Activated T-cell treated with anti-CD3 and anti-CD28 coated beads, Interleukin-2, amount 50 U/mL, for 72 hours (primary cell): ENCODE measurements around the gene CAPN5. TPM values are rescaled to one million over a fixed set of nuclear protein-coding genes. Genes with fewer than 3 reads are reported as not detected.

Experiments used
- ATAC-seq, 2 donors: fragments of 150-1000 bp; cut with Tn5 transposase; replicated peaks in 1 of 2; 2 replicates each; pipeline ENCODE4 v1.10.0; 2021; ENCODE audit warnings: moderate library complexity in 2 of 2, mild to moderate bottlenecking in 1 of 2
- DNase-seq, 2 donors: peaks; one replicate each; pipeline ENCODE4 v3.0.0; 2021 to 2022; ENCODE audit warnings: mixed read lengths in 1 of 2
- H3K27ac Mint-ChIP-seq: one replicate; pipeline ENCODE4 v1.8.0; 2022; ENCODE audit warnings: mild to moderate bottlenecking, moderate library complexity, mixed read lengths
- H3K27me3 Mint-ChIP-seq: one replicate; pipeline ENCODE4 v1.8.0; 2022; ENCODE audit warnings: low read depth, mixed read lengths
- H3K36me3 Mint-ChIP-seq, 2 donors: one replicate each; pipeline ENCODE4 v1.8.0; 2022; ENCODE audit warnings: mixed read lengths in 2 of 2, mild to moderate bottlenecking in 1 of 2; ENCODE audit not compliant: insufficient read depth in 2 of 2
- H3K4me1 Mint-ChIP-seq: one replicate; pipeline ENCODE4 v1.8.0; 2022; ENCODE audit warnings: low read depth, mixed read lengths
- H3K4me3 Mint-ChIP-seq, 2 donors: one replicate each; pipeline ENCODE4 v1.8.0; 2022; ENCODE audit warnings: mild to moderate bottlenecking in 2 of 2, mixed read lengths in 2 of 2, moderate library complexity in 2 of 2
- H3K9me3 Mint-ChIP-seq, 2 donors: one replicate each; pipeline ENCODE4 v1.8.0; 2022; ENCODE audit warnings: mixed read lengths in 2 of 2
- total RNA-seq, 2 donors: library from RNA; stranded (reverse); gene quantifications; one replicate each; pipeline ENCODE4 v1.2.3, GENCODE V29; 2022

CAPN5 gene
- total RNA-seq, 2 donors from 2014 or later: 1.0 to 1.1 TPM

DNA sequence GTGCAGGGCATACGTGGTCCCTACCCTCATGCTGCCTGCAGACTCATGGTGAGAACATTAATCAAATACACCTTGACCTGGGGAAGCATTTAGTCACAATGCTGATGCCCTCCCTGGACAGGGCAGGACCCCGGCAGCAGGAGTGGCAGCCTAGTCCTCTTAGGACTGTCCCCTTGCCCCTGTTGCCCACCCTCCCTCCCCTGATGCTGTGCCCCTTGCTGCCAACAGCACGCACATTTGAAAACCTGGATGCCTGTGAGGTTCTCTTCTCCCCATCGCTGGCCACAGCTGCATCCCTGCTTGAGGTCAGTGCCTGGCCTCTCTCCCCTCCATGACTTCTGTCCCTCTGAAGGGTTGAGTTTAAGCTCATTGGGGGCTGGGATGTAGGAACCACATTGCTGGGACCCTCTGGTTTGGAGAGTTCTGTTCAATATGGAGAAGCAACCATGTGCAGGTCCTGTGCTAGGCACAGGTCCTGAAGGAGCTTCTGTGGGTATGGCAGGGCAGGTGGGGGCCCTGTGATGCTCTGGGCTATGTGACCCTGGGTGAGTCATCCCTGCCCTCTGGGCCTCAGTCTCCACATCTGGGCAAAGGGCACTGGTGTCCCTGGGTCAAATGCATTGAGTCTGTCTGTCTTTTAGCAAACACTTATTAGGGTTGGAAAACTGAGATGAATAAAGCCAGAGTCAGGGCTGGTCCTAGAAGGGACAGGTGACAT, 92.6 kb downstream of the CAPN5 start:
- H3K9me3 Mint-ChIP-seq: no peaks in the 10 kb centered on the region
- DNase-seq (no peak), ATAC-seq (no peak)
- H3K27ac Mint-ChIP-seq: no peak overlapping the region
- H3K36me3 Mint-ChIP-seq: no peaks in the 10 kb centered on the region
- no peaks in the 10 kb centered on the region for H3K4me1 Mint-ChIP-seq
- H3K27me3 Mint-ChIP-seq: no peaks in the 10 kb centered on the region
- no peak overlapping the region for H3K4me3 Mint-ChIP-seq

DNA sequence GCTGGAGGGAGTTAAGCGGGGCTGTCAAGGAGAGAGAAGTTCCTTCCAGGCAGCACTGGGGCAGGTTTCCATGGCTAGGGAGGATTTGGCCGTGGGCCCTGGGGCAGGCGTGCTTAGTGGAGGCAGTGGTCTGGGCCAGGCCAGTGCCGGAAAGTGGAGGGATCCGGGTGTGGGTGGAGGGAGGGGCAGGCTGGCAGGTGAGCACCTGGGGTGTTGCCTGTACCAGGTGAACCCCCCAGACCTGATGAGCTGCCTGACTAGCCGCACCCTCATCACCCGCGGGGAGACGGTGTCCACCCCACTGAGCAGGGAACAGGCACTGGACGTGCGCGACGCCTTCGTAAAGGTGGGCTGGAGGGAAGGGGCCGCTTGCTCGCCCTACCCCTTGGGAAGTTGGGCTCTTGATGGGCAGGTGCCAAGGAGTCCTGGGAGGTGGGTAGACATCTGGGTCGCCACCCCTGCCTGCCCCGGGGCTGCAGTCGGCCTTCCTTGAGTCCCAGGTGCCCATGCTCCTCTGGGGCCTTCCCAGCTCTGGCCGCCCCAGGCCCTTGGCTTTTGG, 93.2 kb downstream of the CAPN5 start:
- H3K9me3 Mint-ChIP-seq: no peaks in the 10 kb centered on the region
- ATAC-seq: no peak
- H3K4me3 Mint-ChIP-seq: no peak overlapping the region
- no peak for DNase-seq
- H3K27me3 Mint-ChIP-seq: no peaks in the 10 kb centered on the region
- H3K36me3 Mint-ChIP-seq: no peaks in the 10 kb centered on the region
- no peaks in the 10 kb centered on the region for H3K4me1 Mint-ChIP-seq
- H3K27ac Mint-ChIP-seq: no peak overlapping the region

DNA sequence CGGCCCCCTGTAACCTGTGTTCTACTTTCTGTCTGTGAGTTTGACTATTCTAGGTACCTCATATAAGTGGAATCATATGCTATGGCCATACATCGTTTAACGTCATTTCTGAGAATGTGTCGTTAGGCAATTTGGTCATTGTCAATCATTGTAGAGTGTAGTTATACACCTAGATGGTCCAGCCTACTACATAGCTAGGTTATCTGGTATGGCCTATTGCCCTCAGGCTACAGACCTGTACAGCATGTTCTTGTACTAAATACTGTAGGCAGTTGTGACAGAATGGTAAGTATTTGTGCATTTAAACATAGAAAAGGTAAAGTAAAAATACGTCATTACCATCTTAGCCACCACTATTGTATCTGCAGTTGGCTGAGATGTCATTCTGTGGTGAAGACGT, 96.5 kb downstream of the CAPN5 start:
- no peaks in the 10 kb centered on the region for H3K36me3 Mint-ChIP-seq
- H3K27ac Mint-ChIP-seq: no peak overlapping the region
- H3K4me1 Mint-ChIP-seq: no peaks in the 10 kb centered on the region
- no peaks in the 10 kb centered on the region for H3K27me3 Mint-ChIP-seq
- DNase-seq: no peak
- no peak for ATAC-seq
- no peaks in the 10 kb centered on the region for H3K9me3 Mint-ChIP-seq
- H3K4me3 Mint-ChIP-seq: no peak overlapping the region

DNA sequence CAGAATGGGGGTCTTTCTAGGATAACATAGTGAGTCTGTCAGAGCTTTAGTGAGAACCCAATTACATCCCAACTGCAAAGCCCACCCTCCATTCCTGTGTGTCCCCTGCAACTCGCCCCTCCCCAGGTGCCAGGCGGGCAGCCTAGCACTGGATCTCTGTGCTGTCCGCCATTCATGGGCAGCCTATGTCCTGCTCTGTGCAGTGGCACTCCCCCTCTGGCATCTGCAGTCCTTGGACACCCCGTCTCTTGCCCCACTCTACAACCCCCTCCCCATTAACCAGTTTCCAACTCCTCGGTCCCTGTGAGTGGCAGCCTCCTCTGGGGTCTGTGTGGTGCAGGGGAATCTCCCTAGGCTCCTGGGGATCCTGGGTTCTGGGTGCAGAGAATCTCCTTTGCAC, 98.3 kb downstream of the CAPN5 start:
- H3K36me3 Mint-ChIP-seq: no peaks in the 10 kb centered on the region
- no peak overlapping the region for H3K27ac Mint-ChIP-seq
- no peaks in the 10 kb centered on the region for H3K27me3 Mint-ChIP-seq
- DNase-seq (no peak), ATAC-seq (no peak)
- H3K4me3 Mint-ChIP-seq: no peak overlapping the region
- H3K9me3 Mint-ChIP-seq: no peaks in the 10 kb centered on the region
- H3K4me1 Mint-ChIP-seq: no peaks in the 10 kb centered on the region

DNA sequence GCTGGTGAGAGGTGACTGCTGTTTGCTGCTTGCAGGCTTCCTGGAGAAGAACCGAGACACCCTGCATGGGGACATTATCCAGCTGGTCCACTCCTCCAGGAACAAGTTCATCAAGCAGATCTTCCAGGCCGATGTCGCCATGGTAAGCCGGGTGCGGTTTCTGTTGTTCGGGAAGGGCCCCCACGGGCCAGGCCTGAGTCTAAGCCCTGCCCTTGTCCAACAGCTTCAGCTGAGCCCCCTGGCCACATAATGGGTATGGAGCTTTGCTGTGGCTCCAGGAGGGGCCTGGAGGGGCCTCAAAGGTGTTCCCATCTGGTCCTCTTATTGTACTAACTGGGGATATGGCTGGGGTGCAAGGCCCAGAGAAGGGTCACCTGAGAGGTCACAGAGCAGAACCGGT, 99.2 kb downstream of the CAPN5 start:
- no peak overlapping the region for H3K4me3 Mint-ChIP-seq
- no peak overlapping the region for H3K27ac Mint-ChIP-seq
- H3K4me1 Mint-ChIP-seq: no peaks in the 10 kb centered on the region
- H3K36me3 Mint-ChIP-seq: no peaks in the 10 kb centered on the region
- DNase-seq (no peak), ATAC-seq (no peak)
- H3K9me3 Mint-ChIP-seq: no peaks in the 10 kb centered on the region
- no peaks in the 10 kb centered on the region for H3K27me3 Mint-ChIP-seq

DNA sequence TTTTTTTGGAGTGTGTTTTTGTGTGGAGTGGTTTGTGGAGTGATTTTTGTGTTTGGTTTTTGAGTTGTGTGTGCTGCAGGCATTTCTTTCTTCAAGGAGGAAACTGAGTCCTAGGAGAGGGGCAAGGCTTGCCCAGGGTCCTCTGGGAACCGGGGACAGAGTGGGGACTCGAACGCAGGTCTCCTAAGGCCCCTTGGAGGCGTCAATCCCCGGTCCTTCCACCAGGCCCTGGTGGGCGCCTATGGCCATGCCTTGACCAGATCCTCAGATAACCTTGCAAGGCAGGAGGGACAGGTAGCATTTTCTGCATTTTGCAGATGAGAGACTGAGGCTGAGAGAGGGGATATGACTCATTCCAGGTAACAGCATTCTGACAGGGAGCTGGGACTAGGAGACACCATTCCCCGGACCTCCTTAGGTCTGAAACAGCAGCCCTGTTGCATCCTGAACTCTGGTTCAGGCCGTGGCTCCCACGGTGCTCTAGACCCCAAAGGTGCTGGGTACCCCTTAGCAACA, 100.4 kb downstream of the CAPN5 start:
- Mint-ChIP-seq H3K9me3 (no peaks in the 10 kb centered on the region), H3K4me3 (no peak overlapping the region), H3K36me3 (no peaks in the 10 kb centered on the region)

DNA sequence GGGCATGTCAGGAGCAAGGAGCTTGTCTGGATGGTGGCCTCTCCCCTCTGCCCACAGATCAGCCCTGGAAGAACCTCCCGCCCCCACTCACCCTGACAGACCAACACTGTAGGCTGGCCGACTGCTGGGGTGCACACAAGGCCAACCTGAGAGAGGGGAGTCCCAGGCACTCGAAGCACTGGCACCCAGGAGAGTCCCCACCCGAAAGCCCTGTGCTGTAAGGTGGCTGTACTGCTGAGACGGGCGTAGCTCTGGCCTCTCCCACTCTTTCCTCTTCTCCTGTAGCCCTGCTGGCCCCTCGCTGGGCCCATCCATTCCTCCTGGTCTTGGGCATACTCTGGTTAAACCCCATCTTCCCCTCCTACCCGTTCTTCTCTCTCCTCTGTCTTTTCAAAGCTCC, 101.0 kb downstream of the CAPN5 start:
- no peak overlapping the region for H3K27ac Mint-ChIP-seq
- DNase-seq: no peak

More for the DNA sequence above, 100.4 kb downstream of the CAPN5 start:
- Mint-ChIP-seq H3K27ac (no peak overlapping the region), H3K4me1 (no peaks in the 10 kb centered on the region), H3K27me3 (no peaks in the 10 kb centered on the region)
- DNase-seq (no peak), ATAC-seq (no peak)

DNA sequence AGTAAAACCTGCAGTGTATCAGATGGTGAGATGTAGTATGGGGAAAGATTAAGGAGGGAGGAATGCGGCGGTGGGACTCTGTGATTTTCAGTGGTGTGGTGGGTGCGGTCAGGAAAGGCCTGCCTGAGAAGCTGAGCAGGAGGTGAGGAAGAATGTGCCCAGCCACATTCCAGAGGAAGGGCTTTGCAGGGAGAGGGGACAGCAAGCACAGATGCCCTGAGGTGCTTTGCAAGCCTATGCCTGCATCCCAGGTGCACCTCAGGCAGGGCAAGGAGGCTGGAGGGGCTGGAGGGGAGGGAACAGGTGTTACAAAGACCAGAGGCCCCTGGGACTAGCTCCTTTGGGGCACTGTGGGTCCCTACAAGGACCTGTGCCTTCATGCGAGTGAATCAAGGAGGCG, 103.3 kb downstream of the CAPN5 start:
- Mint-ChIP-seq H3K27me3 (no peaks in the 10 kb centered on the region), H3K27ac (no peak overlapping the region), H3K4me1 (no peaks in the 10 kb centered on the region), H3K4me3 (no peak overlapping the region), H3K36me3 (no peaks in the 10 kb centered on the region), H3K9me3 (no peaks in the 10 kb centered on the region)
- ATAC-seq: no peak
- no peak for DNase-seq

More for the DNA sequence above, 101.0 kb downstream of the CAPN5 start:
- no peak overlapping the region for H3K4me3 Mint-ChIP-seq
- no peak for ATAC-seq
- no peaks in the 10 kb centered on the region for H3K9me3 Mint-ChIP-seq
- H3K27me3 Mint-ChIP-seq: no peaks in the 10 kb centered on the region
- no peaks in the 10 kb centered on the region for H3K36me3 Mint-ChIP-seq
- H3K4me1 Mint-ChIP-seq: no peaks in the 10 kb centered on the region

DNA sequence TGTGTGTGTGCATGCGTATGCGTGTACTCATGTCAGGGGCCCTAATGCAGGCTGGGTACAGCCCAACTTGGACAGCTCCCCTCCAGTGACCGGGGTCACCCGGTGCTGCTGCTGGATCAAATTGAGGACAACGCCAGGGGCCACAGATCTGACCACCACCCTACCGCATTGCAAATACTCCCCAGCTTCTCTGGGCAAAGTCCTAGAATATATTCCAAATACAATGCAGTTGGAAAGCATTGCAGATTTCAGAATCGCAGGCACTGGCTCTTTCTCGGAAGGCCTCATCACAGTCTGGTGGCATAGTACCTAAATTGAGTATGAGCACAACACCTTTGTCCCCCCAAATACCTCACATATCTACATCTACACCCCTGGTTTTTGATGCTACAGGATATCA, 104.5 kb downstream of the CAPN5 start:
- Mint-ChIP-seq H3K4me1 (peaks cover 7% of the 10 kb centered on the region), H3K27me3 (no peaks in the 10 kb centered on the region), H3K4me3 (no peak overlapping the region), H3K36me3 (no peaks in the 10 kb centered on the region), H3K27ac (no peak overlapping the region), H3K9me3 (no peaks in the 10 kb centered on the region)
- ATAC-seq: no peak
- no peak for DNase-seq

DNA sequence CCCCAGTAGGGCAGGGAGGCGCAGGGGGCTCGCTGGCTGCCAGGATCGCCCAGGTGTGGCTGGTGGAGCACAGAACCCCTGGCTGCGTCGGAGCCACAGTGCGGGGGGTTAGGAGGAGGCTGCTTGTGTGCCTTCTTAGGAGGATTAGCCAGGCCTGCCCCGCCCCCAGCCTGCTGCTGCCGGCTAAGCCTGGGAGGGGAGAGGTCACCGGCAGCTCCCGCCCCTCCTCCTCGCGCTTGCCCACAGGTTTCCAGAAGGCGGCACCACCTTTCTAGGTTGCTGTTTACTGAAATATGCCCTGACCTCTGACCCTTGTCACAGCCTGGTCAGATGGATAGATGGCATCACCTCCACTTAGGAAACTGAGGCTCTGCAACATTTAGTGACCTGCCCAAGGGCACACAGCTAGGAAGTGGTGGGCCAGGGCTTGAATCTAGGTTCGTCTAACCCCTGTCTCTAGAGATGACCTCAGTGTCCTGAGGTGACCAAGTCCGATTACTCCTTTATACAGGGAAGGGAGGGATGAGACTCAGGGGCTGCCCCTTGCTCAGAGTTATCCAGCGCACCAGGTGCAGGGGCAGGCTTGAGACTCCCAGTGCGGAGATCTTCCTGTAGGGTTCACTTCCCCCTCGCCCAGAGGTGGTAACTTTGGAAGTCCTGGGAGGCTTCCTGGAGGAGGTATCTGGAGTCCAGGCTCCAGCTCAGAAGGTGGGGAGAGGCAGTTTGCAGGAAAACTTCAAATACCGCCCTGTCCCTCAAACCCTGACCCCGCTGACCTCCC, 105.3 kb downstream of the CAPN5 start:
- ATAC-seq (no peak), DNase-seq (no peak)
- no peak overlapping the region for H3K27ac Mint-ChIP-seq
- no peak overlapping the region for H3K4me3 Mint-ChIP-seq
- H3K4me1 Mint-ChIP-seq: peaks cover 9% of the 10 kb centered on the region
- H3K9me3 Mint-ChIP-seq: no peaks in the 10 kb centered on the region
- no peaks in the 10 kb centered on the region for H3K36me3 Mint-ChIP-seq
- H3K27me3 Mint-ChIP-seq: no peaks in the 10 kb centered on the region

DNA sequence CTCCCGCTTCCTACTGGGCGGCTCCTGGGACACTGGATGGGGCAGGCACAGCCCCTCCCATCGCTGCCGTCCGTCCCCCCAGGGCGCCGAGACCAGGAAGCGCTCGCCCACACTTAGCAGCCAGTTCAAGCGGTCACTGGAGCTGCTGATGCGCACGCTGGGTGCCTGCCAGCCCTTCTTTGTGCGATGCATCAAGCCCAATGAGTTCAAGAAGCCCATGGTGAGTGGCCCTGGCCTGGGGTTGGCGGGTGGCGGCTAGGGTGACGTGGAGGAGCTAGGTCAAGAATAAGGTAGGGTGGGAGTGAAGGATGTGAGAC, 105.9 kb downstream of the CAPN5 start:
- no peak for DNase-seq
- peaks cover 9% of the 10 kb centered on the region for H3K4me1 Mint-ChIP-seq
- H3K27me3 Mint-ChIP-seq: no peaks in the 10 kb centered on the region
- ATAC-seq: no peak
- no peaks in the 10 kb centered on the region for H3K36me3 Mint-ChIP-seq
- no peak overlapping the region for H3K27ac Mint-ChIP-seq
- no peak overlapping the region for H3K4me3 Mint-ChIP-seq
- H3K9me3 Mint-ChIP-seq: no peaks in the 10 kb centered on the region

DNA sequence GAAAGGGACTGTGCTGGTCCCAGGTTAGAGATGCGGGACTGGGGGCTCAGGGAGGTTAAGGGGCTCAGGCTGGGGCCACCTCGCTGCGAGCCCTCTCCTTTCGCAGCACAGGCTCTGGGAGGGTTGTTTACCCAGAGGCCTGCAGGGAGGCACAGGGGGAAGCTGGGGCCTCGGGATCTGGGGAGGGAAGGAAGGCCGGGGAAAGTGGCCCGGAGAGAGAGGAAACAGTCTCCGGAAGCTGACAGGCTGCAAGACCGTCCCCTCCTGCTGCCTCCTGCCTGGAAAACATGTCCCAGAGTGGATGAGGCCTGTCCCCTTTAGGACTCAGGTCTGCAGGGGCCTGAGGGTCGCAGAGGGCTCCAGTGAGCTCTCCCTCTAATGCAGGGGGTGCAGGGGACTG, 106.7 kb downstream of the CAPN5 start:
- Mint-ChIP-seq H3K9me3 (peaks cover 2 to 6% of the 10 kb centered on the region in 2 donors), H3K4me1 (peaks cover 9% of the 10 kb centered on the region), H3K27me3 (no peaks in the 10 kb centered on the region), H3K27ac (no peak overlapping the region), H3K36me3 (peaks cover 0 to 2% of the 10 kb centered on the region in 2 donors), H3K4me3 (no peak overlapping the region)
- ATAC-seq (no peak), DNase-seq (no peak)

DNA sequence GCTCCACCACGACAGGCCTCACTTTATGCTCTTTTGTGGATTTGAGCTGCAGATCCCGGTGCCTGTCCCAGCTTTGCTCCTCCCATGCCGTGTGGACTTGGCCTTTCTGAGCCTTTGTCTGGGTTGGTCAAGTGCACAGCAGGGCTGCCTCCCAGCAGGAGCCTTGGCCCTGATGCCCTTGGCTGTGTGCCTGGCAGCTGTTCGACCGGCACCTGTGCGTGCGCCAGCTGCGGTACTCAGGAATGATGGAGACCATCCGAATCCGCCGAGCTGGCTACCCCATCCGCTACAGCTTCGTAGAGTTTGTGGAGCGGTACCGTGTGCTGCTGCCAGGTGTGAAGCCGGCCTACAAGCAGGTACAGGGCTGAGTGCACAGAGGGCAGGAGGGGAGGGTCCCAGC, 107.8 kb downstream of the CAPN5 start:
- DNase-seq: no peak
- no peak overlapping the region for H3K27ac Mint-ChIP-seq
- H3K36me3 Mint-ChIP-seq: peaks cover 0 to 2% of the 10 kb centered on the region in 2 donors
- H3K4me3 Mint-ChIP-seq: no peak overlapping the region
- H3K27me3 Mint-ChIP-seq: no peaks in the 10 kb centered on the region
- peaks cover 9% of the 10 kb centered on the region for H3K4me1 Mint-ChIP-seq
- peaks cover 2 to 6% of the 10 kb centered on the region in 2 donors for H3K9me3 Mint-ChIP-seq
- ATAC-seq: no peak
